HCT116 (cell line): Measurements from ENCODE around the gene KCNK4.

Experiments
- CTCF ChIP-seq, 3 experiments: fragments of 200-600 bp in 1 of 3; sonication (generic) in 1 of 3; IDR thresholded peaks in 2 of 3; conservative IDR thresholded peaks in 1 of 3; 2 replicates each; pipeline ENCODE4 v1.5.1; 2012 to 2017; ENCODE audit warnings: low read depth in 2 of 3, low read length in 2 of 3, antibody characterized with exemption in 1 of 3, borderline replicate concordance in 1 of 3, control low read depth in 1 of 3, mild to moderate bottlenecking in 1 of 3, mixed read lengths in 1 of 3, mixed run types in 1 of 3, moderate library complexity in 1 of 3; ENCODE audit not compliant: insufficient read depth in 1 of 3
- EZH2 ChIP-seq: fragments of 200-600 bp; sonication (generic); IDR thresholded peaks from 2 replicates; pipeline ENCODE4 v1.6.1; 2017; ENCODE audit warnings: antibody characterized with exemption, mixed run types
- ZNF274 ChIP-seq: fragments of 200-500 bp; sonication (Bioruptor generic); IDR thresholded peaks from 2 replicates; pipeline ENCODE4 v1.6.1; 2014; ENCODE audit warnings: mild to moderate bottlenecking, low read depth, low read length, inconsistent platforms

GRCh38 chr11:64296236-64296635 is 5.1 kb downstream of the KCNK4 start:
- no peak for TF ChIP-seq CTCF (IDR thresholded peaks at IDR 0.05 in 2 of 3, conservative IDR thresholded peaks at IDR 0.05 in 1 of 3; ENCODE audit: borderline replicate concordance in 1 of 3, insufficient read depth in 1 of 3, low read depth in 2 of 3, low read length in 2 of 3)
- TF ChIP-seq ZNF274 = no peak
- no peak for TF ChIP-seq EZH2
